ENCODE results near the gene BACH1.

The BACH1 gene

GRCh38 chr21:29330797-29331196 is 32.1 kb downstream of the BACH1 start:
- Histone ChIP-seq H3K4me3 (ENCODE audit: insufficient read depth, low read length, poor library complexity, severe bottlenecking) (no peak overlapping the region), H3K79me2 (ENCODE audit: insufficient read depth, low read length) (0 out of 2 replicates have a peak, but pooled peaks cover 8% of the 10 kb centered on the region), H3K9ac (ENCODE audit: low read length) (no peak overlapping the region), H3K27me3 (ENCODE audit: low read length) (no peaks in the 10 kb centered on the region), H3F3A (ENCODE audit: insufficient read depth) (no peaks in the 10 kb centered on the region), H3K9me3 (ENCODE audit: insufficient read depth, low read length) (no peaks in the 10 kb centered on the region), H3K4me2 (ENCODE audit: low read depth, low read length, poor library complexity, severe bottlenecking) (no peak overlapping the region), H3K36me3 (ENCODE audit: low read length) (peaks cover 6% of the 10 kb centered on the region; the same call in 1 of the 2 replicates), H3K9me2 (replicated peaks; ENCODE audit: insufficient read depth, low read length) (no peaks in the 10 kb centered on the region), H2AFZ (ENCODE audit: low read depth, low read length, severe bottlenecking) (no peak overlapping the region), H3K27ac (ENCODE audit: low read depth, low read length) (no peak overlapping the region), H4K20me1 (ENCODE audit: low read depth, low read length) (no peaks in the 10 kb centered on the region)
- TF ChIP-seq CTCF (IDR thresholded peaks at IDR 0.05; ENCODE audit: insufficient read depth, low read length, poor library complexity, severe bottlenecking) = no peak
- no peak for TF ChIP-seq EZH2phosphoT487 (conservative IDR thresholded peaks at IDR 0.05; ENCODE audit: low read length)

- no peak overlapping the region for H3K9ac ChIP-seq (ENCODE audit: low read length)
- no peak overlapping the region for H3K4me3 ChIP-seq (ENCODE audit: insufficient read depth, low read length, poor library complexity, severe bottlenecking)
- no peaks in the 10 kb centered on the region for H3K9me2 ChIP-seq (replicated peaks; ENCODE audit: insufficient read depth, low read length)
- no peaks in the 10 kb centered on the region for H4K20me1 ChIP-seq (ENCODE audit: low read depth, low read length)
- H3K27me3 ChIP-seq (ENCODE audit: low read length) = no peaks in the 10 kb centered on the region
- H3K79me2 ChIP-seq (ENCODE audit: insufficient read depth, low read length) = 0 out of 2 replicates have a peak, but pooled peaks cover 8% of the 10 kb centered on the region
- H3K4me2 ChIP-seq (ENCODE audit: low read depth, low read length, poor library complexity, severe bottlenecking) = no peak overlapping the region
- no peaks in the 10 kb centered on the region for H3K9me3 ChIP-seq (ENCODE audit: insufficient read depth, low read length)
- H3K36me3 ChIP-seq (ENCODE audit: low read length) = peaks cover 6% of the 10 kb centered on the region; the same call in 1 of the 2 replicates
- TF ChIP-seq CTCF (IDR thresholded peaks at IDR 0.05; ENCODE audit: insufficient read depth, low read length, poor library complexity, severe bottlenecking) = no peak
- TF ChIP-seq EZH2phosphoT487 (conservative IDR thresholded peaks at IDR 0.05; ENCODE audit: low read length) = no peak
- H2AFZ ChIP-seq (ENCODE audit: low read depth, low read length, severe bottlenecking) = no peak overlapping the region
- H3K27ac ChIP-seq (ENCODE audit: low read depth, low read length) = no peak overlapping the region
- no peaks in the 10 kb centered on the region for H3F3A ChIP-seq (ENCODE audit: insufficient read depth)
These were observed 34.0 kb downstream of the BACH1 start for GRCh38 chr21:29332461-29333362.

DNA sequence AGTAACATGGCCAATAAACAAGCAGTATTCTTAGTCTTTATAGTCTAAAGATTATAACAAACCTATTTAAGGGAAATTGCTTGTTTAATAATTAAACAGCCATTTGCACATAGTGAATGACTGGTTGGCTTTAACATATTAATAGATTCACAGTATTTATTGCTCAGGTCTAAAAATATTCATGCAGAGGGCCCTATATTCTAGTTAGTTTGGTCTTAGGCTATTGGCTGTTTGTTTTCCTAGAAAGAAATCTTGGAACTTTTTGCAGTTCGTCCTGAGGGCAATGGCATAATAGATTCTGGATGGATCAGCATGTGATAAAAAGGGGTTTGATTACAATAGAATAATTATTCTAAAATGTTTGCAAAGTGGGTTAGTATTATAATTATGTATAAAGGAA is 34.7 kb downstream of the BACH1 start:
- H3K4me3 ChIP-seq (ENCODE audit: insufficient read depth, low read length, poor library complexity, severe bottlenecking) = no peak overlapping the region
- H3K9me2 ChIP-seq (replicated peaks; ENCODE audit: insufficient read depth, low read length) = no peaks in the 10 kb centered on the region
- peaks cover 6% of the 10 kb centered on the region; the same call in 1 of the 2 replicates for H3K36me3 ChIP-seq (ENCODE audit: low read length)
- H3K79me2 ChIP-seq (ENCODE audit: insufficient read depth, low read length) = 0 out of 2 replicates have a peak, but pooled peaks cover 8% of the 10 kb centered on the region
- no peak overlapping the region for H2AFZ ChIP-seq (ENCODE audit: low read depth, low read length, severe bottlenecking)
- H3K9me3 ChIP-seq (ENCODE audit: insufficient read depth, low read length) = no peaks in the 10 kb centered on the region
- H3K27ac ChIP-seq (ENCODE audit: low read depth, low read length) = no peak overlapping the region
- no peaks in the 10 kb centered on the region for H3F3A ChIP-seq (ENCODE audit: insufficient read depth)
- H4K20me1 ChIP-seq (ENCODE audit: low read depth, low read length) = no peaks in the 10 kb centered on the region
- H3K9ac ChIP-seq (ENCODE audit: low read length) = no peak overlapping the region
- no peak overlapping the region for H3K4me2 ChIP-seq (ENCODE audit: low read depth, low read length, poor library complexity, severe bottlenecking)
- H3K27me3 ChIP-seq (ENCODE audit: low read length) = no peaks in the 10 kb centered on the region
- TF ChIP-seq EZH2phosphoT487 (conservative IDR thresholded peaks at IDR 0.05; ENCODE audit: low read length) (no peak), CTCF (IDR thresholded peaks at IDR 0.05; ENCODE audit: insufficient read depth, low read length, poor library complexity, severe bottlenecking) (no peak)

Data from SU-DHL-6 (cell line).